ENCODE measurements around the gene PANK4.
"Not testable (repeated sequence)": the region's sequence is repeated elsewhere in the genome, so short reads cannot be mapped to it uniquely, and the experiment has no call there.

PANK4 gene

GRCh38 chr1:2558420-2558819 lies 32.0 kb upstream of the PANK4 start:
- no peak for DNase-seq

- no peak for DNase-seq
These were observed 31.3 kb upstream of the PANK4 start for GRCh38 chr1:2557482-2558400.

- peak; percentile 15 for DNase-seq
These were observed 30.5 kb upstream of the PANK4 start for GRCh38 chr1:2556678-2557481.

GRCh38 chr1:2556277-2556677 lies 29.9 kb upstream of the PANK4 start, which contains the start of gene TNFRSF14:
TNFRSF14 (plus strand) TSS chr1:2556371; CDS start chr1:2556665, 294 bp downstream.
- peak; percentile 88 for DNase-seq

GRCh38 chr1:2555634-2556276 lies 29.4 kb upstream of the PANK4 start:
- peak; percentile 92 for DNase-seq

GRCh38 chr1:2554621-2555387 lies 28.4 kb upstream of the PANK4 start:
- peak; percentile 40 for DNase-seq

- DNase-seq: no peak
These were observed 27.6 kb upstream of the PANK4 start for GRCh38 chr1:2553871-2554620.

- DNase-seq: not testable (repeated sequence)
These were observed 26.7 kb upstream of the PANK4 start for GRCh38 chr1:2553076-2553475.

GRCh38 chr1:2552189-2552588 lies 25.8 kb upstream of the PANK4 start:
- DNase-seq: no peak

- not testable (repeated sequence) for DNase-seq
These were observed 25.1 kb upstream of the PANK4 start for GRCh38 chr1:2551544-2551943.

- DNase-seq: not testable (repeated sequence)
These were observed 24.0 kb upstream of the PANK4 start for GRCh38 chr1:2550309-2550861.

- DNase-seq: not testable (repeated sequence)
These were observed 23.1 kb upstream of the PANK4 start for GRCh38 chr1:2549367-2550029.

GRCh38 chr1:2548068-2548589 lies 21.7 kb upstream of the PANK4 start:
- DNase-seq: peak; percentile 74

- DNase-seq: peak; percentile 55
These were observed 21.0 kb upstream of the PANK4 start for GRCh38 chr1:2547210-2548067.

GRCh38 chr1:2546515-2547209 lies 20.3 kb upstream of the PANK4 start:
- peak; percentile 84 for DNase-seq

- peak; percentile 72 for DNase-seq
These were observed 19.5 kb upstream of the PANK4 start for GRCh38 chr1:2545754-2546514.

GRCh38 chr1:2544875-2545640 lies 18.7 kb upstream of the PANK4 start:
- DNase-seq: no peak
